A549 treated with Mapracorat at 1 μM for 4 hours (cell line): ENCODE results near the gene MRPL42. TPM values are rescaled to one million over a fixed set of nuclear protein-coding genes. Genes with fewer than 3 reads are reported as not detected.

Experiments used
- total RNA-seq: library from RNA; stranded (reverse); fragments of 200-300 nt; extraction: Qiagen RNA extraction; gene quantifications from 5 replicates; pipeline ENCODE4 v1.2.3, GENCODE V29; 2022

The MRPL42 gene
- 41.5 to 52.7 TPM (median 48.1 TPM) in 5 replicates for total RNA-seq

DNA sequence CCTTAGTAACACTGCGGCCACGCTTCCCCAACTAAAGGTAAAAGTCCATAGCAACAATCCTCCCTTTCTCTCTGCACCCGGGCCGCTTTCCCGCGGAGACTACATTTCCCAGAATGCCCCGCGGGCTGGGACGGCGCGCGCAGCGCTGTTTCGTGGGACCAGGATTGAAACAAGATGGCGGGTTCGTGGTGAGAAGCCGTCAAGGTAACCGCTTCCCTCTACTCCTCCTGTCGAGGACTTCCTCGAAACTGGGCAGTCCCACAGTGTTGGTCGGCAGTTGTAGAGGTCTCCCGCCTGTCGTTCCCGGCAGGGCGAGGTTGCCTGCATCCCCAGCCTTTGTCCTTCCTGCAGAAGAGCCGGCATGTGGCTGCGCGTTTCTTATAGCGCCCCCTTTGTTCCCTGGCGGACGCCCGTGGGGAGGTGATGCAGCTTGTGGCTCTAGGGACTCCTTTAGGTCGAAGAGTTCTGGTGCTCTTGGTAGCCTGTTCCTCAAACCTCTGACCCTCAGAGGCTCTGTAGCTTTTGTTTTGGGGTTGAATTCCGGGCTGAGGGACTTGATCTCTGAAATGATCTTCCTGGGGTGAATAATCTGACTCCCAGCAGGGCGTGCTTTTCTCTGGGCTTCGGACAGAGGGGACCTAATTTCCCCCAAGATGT is at the start of gene MRPL42:
Gene MRPL42 (plus strand): TSS at position 164 of the 657 bp plus-strand sequence. CDS start 1,772 bp downstream, outside the sequence.

DNA sequence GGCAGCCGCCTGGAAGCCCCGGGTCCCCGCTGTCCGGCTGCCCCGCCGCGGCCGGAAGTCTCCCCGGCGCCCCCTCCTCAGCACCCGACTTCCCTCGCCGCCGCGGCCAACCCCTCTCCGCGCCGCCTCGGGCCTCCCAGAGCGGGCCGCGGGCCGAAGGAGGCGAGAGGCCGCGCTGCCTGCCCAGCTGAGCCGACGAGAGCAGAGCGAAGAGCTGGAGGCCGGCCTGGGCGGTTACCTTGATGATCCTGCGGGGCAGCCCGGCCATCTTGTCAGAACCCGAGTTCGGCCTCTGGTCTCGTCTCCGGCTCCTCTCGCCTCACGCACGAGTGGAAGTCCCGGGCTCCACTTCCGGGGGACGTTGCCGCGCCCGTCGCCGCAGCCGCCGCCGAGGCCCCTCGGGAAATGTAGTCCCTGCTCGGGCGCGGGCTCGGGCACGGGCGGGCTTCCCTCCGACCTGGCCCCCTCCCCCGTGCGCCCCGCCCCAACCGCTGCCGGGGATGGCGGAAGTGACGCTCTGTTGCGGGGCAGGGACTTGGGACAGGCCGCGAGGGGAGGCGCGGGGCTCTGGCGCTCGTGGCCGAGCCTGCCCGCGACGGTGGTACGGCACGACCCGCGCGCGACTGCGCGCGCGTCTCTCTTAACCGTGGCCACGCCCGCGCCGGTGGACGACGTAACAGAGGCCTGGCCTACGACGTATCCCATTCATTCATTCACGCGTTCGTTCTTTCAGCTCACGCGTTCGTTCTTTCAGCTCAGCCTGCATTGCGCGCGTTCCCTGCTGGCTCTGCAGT is 25.5 kb upstream of the MRPL42 start, which contains the start of gene UBE2N:
Gene UBE2N (minus strand): TSS at position 331 of the 794 bp plus-strand sequence. CDS start 63 bp downstream, at position 268.

Other genes starting within 250 kb of the MRPL42 start
- gene NUDT4, start 89.6 kb upstream of the MRPL42 start, total RNA-seq: 24.4 to 31.8 TPM (median 30.3 TPM) in 5 replicates
- gene UBE2N, start 25.6 kb upstream of the MRPL42 start, total RNA-seq: 143 to 192 TPM (median 155 TPM) in 5 replicates
- gene SOCS2, start 105.2 kb downstream of the MRPL42 start, total RNA-seq: 18.0 to 22.7 TPM (median 19.6 TPM) in 5 replicates
- 9.4 to 11.6 TPM (median 9.8 TPM) in 5 replicates for gene CRADD, start 209.9 kb downstream of the MRPL42 start, total RNA-seq